HG03378 (cell line): ENCODE results near the gene MUS81.
A peak's percentile ranks its signal among the peaks of the same experiment; 100 is the strongest.
"Not testable (repeated sequence)": the region's sequence is repeated elsewhere in the genome, so short reads cannot be mapped to it uniquely, and the experiment has no call there.

Experiments used
- ATAC-seq: cut with Tn5 transposase; IDR thresholded peaks from one replicate; pipeline ENCODE4 v1.9.1; 2021; ENCODE audit warnings: mild to moderate bottlenecking, moderate library complexity; ENCODE audit not compliant: unreplicated experiment

Gene MUS81

GRCh38 chr11:65847746-65848145 is 12.5 kb upstream of the MUS81 start:
- no peak for ATAC-seq

- ATAC-seq: not testable (repeated sequence)
Measured at GRCh38 chr11:65848693-65849092, 11.5 kb upstream of the MUS81 start.

- ATAC-seq: no peak
Measured at GRCh38 chr11:65849366-65849765, 10.9 kb upstream of the MUS81 start.

GRCh38 chr11:65849771-65850216 is 10.4 kb upstream of the MUS81 start:
- ATAC-seq: no peak

- ATAC-seq: no peak
Measured at GRCh38 chr11:65850217-65851082, 9.8 kb upstream of the MUS81 start.

- no peak for ATAC-seq
Measured at GRCh38 chr11:65851083-65851579, 9.1 kb upstream of the MUS81 start.

- no peak for ATAC-seq
Measured at GRCh38 chr11:65851811-65852507, 8.3 kb upstream of the MUS81 start.

DNA sequence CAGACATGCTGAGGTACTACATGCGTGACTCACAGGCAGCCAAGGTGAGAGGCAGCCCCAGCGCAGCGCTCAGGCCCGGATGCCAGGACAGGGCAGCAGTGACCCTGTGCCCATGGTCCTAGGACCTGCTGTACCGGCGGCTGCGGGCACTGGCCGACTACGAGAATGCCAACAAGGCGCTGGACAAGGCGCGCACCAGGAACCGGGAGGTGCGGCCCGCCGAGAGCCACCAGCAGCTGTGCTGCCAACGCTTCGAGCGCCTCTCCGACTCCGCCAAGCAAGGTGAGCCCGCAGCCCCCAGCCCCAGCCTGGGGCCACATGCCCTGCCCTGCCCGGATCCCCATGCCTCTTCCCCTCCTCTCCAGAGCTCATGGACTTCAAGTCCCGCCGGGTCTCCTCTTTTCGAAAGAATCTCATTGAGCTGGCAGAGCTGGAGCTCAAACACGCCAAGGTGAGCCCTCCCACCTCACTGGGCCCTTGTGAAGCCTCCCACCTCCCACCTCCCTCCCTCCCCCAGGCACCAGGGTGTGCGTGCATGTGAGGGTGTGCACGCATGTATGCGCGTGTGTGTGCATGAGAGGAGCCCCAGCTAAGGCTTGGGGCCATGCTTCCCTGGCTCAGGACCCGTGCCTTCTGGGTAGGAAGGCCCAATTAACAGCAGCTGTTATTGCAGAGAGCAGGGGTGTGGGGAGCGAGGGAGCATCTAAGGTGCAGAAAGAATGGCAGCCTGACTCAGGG is 7.6 kb upstream of the MUS81 start:
- no peak for ATAC-seq

GRCh38 chr11:65853246-65853979 is 6.8 kb upstream of the MUS81 start:
- ATAC-seq: no peak

DNA sequence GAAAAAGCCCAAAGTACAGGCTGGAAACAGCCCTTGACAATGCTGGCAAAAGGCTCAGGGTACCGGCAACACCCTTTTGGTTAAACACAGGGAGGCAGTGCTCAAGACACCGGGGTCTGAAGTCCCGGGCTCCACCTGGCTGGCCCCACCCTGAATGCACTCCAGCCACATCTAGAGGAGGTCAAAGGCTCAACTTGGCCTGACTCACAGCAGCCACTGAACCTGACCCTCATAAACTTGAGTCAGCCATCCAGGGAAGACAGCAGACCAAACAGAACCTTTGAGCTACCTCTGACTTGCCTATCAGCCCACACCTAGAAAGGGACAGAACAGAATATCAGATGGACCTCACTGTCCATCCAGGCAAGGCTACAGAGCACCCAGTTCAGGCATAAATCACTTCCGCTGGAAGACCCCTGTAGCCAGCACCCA is 6.1 kb upstream of the MUS81 start:
- ATAC-seq: no peak

- ATAC-seq: no peak
Measured at GRCh38 chr11:65854852-65855837, 5.1 kb upstream of the MUS81 start.

DNA sequence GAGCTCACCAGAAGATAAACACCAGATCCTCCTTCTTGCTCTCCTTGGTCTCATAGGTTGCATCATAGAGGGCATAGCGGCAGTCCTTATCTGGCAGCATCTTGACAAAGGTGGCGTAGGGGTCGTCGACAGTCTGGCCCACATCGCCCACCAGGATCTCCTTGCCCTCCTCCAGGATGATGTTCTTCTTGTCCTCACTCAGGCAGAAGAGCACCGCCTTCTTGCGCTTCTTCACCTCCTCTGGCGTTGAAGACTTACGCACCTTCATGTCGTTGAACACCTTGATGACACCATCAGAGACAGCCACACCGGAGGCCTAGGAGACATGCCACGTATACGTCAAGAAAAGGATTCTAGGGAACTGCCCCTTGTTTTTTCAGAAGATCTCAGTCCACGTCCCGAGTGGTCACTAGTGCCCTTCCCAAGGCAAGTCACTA is 4.3 kb upstream of the MUS81 start:
- ATAC-seq: no peak

- ATAC-seq: no peak
Measured at GRCh38 chr11:65856689-65857499, 3.3 kb upstream of the MUS81 start.

- ATAC-seq: no peak
Measured at GRCh38 chr11:65857500-65857852, 2.8 kb upstream of the MUS81 start.

DNA sequence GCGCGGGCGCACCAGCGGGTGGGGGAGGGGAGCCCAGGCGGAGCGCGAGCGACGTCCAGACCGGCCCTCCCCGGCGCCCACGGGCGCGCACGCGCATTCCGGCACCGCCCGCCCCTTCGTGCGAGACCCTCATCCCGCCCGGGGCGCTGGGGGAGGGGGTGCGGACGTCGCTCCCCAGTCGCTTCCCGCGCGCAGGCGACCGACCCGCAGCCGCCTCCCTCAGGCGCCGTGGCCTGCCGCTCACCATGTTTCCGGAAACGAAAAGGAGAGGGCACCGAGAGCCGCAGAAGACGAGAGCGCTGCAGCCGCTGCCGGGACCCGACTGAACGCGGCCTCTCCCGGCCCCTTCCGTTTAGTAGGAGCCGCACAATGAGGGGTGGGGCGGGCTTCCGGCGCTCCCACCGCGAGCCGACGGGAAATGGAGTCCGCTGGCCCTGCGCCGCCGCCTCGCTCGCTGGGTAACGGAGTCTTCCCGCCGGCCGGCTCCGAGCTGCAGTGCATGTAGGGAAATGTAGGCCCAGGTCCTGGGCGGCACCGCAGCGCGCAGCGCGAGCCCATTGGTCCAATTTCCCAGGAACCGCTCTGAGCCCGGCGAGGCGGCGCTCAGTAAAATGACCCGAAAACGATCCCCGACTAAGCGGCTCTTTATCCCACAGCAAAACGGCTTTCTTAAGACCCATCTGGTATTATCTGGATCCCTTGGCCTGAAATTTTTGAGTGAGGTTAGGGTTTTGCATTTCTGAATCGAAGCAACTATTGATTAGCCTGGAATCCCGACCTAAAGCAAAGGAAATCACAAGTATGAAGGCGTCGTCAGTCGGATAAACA is 2.2 kb upstream of the MUS81 start, which contains the start of gene CFL1:
Gene CFL1, minus strand, starts transcription at position 328 of the 828 bp plus-strand sequence. Its CDS starts 81 bp downstream, at position 247.
- peak; percentile 42 for ATAC-seq

DNA sequence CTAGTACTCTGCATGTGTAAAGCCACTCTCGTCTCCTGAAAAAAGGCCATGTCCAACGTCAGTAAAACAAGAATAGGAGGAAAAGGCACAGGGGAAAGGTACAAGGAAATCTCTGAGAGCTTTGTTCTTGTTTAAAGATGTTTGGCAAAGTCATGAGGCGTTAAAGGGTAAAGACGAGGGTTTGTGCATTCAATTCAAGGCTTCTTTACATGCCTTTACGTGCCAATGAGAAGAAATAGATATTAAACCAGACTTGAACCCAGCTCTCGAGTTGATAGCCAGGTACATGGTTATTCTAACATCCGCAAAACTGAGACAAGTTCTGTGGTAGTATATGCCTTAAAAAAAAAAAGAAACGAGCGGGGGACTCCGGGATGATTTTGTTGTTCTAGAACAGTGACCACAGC is 1.5 kb upstream of the MUS81 start:
- ATAC-seq: no peak

GRCh38 chr11:65859095-65859811 is 980 bp upstream of the MUS81 start:
- peak; percentile 50 for ATAC-seq
